TTC549 (cell line): ENCODE results near the gene ABHD16B.
"Not testable (repeated sequence)": the region's sequence is repeated elsewhere in the genome, so short reads cannot be mapped to it uniquely, and the experiment has no call there.

ENCODE experiments used
- FAIRE-seq: peaks from 2 replicates; lab custom pipeline; 2012; peaks lifted over from hg19 to GRCh38; lab: Jason Lieb, UNC

ABHD16B gene

DNA sequence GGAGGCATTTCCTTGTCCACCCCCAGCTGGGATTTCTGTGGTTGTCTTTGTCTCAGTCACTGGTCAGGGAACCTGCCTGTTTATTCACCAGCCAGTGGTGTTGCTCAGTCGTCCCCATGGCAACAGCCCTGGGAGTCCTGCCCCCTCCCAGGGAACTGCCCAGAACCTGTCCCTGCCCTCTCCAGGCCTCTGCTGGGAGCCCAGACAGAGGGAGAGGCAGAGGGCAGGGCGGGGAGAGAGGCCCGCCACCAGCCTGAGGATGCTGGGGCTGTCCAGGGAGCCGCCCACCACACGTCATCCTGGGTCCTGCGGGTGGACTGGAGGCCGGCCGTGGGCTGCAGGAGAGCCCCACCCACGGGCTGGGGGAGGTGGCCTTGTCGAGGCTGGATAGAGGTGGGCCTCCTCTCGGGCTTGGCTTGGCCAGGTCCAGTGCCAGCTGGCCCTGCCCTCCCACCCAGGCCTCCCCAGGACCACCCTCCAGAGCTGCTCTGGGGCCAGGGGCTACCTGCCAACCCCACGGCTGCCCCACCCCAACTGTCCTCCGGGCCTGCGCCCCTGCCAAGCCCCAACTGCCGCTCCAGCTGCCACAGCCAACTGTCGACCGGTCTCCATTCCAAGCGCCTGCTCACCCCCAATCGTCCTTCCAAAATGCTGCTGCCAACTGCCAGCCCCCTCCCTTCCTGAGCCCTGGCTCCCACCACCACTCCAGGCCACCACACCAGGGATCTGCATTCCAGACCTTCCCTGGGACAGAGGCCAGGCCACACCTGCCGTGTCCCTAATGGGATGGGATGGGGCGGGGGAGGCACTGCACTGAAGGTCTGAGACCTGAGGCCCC lies 26.1 kb upstream of the ABHD16B start:
- FAIRE-seq = peak; percentile 9

DNA sequence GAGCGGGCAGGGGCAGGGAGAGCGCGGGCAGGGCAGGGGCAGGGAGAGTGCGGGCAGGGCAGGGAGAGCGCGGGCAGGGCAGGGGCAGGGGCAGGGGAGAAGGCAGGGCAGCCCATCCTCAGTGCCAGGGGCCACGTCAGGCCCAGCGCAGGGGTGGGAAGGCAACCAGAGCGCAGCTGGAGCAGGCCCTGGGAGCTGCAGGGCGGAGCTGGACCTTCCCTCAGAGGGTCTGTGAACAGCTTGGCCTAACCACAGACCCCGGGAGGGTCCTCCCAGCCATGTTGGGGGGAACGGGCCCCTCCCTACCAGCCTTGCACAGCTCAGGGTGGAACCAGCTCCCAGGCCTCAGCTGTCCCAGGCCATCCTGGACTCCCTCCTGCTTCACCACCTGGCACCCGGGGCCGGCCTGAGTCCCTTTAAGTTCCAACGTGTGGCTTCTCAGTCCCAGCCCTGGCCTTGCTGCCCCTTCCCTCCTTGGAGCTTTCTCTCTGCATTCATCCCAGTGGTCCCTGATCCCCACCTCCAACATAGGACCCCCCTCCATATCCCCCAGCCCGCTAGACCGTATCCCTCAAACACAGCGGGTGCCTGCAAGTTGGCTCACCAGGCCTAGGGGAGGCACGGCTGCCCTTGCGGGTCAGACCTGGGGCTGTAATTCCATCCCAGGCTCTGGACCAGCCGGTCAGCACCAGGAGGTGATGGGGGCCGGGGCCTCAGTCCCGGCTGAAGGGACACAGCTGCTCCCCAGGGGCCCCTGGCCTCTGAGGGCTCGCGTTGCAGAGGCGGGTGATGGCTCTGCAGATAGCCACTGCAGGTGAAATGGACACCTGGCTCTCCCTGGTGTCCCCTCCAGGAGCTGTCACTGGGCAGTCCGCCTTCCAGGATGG lies 24.6 kb upstream of the ABHD16B start:
- FAIRE-seq = no peak

DNA sequence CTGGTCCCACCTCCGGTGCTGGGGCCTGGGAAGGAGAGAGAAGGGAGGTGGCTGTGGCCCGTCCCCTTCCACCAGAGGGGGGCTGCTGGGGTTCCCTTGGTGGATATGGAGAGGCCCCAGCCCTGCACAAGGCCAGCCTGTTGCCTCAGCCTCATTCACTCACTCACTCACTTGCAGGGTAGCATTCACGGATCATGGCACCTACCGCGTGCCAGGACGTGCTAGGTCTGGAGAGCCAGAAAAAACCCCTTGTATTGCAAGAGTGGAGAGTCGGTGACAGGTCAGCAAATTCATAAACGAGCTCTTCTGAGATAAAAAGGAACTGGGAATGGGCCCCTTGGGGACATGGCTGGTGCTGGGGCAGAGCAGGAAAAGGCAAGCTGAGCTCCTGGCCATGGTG lies 23.8 kb upstream of the ABHD16B start:
- no peak for FAIRE-seq

DNA sequence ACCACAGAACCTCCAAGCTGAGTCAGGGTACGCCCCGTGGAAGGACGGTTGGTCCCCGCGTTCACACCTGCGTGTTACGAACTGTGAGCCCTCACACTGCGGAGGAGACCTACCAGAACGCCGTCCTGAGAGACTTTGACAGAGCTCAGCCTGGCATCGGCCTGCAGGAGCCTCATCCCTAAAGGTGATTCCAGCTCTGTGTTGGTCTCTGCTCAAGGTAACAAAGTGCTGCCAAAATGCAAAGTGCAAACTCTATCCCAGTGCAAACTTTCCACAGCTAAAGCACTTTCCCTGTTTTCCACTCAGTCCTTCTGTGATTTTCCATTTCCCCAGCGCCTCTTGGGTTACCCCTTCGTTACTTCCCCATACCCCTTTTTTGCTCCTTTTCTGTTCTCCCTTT lies 21.7 kb upstream of the ABHD16B start:
- no peak for FAIRE-seq

DNA sequence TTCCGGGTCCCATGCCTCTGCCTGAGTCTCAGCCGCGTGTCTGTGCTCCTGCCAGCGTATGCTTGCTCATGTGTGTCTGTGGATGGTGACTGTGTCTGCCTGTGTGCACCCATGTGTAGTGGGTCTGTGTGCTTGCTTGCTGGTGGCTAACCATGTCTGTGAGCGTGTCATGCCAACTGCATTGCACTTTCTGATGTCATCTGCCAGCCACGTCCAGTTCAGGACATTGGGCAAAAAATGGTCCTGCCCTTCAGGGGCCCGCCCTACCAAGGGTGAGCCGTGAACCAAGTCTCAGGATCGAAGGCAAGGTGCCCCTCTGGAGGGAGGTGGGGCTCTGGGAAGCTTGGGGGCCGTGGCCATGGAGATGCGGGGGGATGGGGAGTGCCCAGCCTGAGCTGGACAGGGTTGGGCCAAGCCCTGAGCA lies 20.9 kb upstream of the ABHD16B start:
- no peak for FAIRE-seq

DNA sequence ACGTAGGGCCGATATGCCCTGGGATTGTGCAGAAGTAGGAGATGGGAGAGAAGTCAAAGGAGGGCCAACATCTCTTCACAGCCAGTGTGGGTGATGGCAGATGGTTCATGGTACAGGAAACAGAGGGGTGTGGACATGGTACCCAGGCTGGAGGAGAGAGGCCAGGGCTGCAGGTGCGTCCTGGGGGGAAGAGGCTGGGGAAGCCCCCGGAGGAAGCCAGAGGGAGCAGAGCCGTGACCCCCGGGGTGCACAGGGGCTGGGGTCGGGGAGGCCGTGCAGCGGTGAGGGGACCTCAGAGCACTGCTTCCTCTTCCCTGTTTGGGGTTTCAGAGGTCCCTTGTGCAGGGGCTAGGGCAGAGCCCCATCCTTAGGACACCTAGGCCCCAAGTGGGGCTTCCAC lies 19.0 kb upstream of the ABHD16B start:
- FAIRE-seq = no peak

DNA sequence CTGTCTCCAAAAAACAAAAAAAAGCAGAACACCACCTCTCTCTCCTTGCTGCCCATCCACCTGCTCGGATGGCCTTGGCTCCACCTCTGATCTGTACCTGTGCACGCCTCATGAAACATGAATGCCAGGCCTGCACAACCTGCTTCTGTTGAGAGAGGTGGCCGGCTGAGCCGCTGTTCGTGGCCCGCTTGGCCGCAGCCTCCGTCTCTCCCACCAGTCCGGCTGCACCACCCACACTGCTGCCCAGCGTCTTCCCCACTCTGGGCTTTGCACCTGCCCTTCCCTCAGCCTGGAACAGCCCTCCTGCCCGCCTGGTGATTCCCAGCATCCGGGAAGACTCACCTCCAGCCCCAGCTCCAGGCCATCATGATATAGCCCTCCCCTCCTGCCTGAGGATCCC lies 18.1 kb upstream of the ABHD16B start:
- FAIRE-seq = no peak

DNA sequence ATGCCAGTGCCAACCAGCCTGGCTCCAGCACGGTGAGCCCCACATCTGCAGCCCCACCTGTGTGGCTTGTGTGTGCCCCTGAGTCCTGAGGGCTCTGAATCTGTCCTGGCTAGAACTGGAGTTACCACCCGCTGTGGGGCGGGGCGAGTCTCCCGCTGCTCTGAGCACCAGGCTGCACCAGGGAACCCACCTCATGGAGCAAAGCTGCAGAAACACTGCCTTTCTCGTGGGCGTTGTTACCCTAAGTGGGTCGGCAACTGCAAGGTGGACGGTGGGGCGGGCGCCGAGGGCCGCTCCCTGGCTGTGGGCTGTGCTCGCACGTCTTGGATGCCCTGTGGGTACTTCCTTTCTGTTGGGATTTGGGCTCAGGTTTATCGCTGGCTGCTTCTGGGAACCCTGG lies 17.5 kb upstream of the ABHD16B start:
- FAIRE-seq = no peak

DNA sequence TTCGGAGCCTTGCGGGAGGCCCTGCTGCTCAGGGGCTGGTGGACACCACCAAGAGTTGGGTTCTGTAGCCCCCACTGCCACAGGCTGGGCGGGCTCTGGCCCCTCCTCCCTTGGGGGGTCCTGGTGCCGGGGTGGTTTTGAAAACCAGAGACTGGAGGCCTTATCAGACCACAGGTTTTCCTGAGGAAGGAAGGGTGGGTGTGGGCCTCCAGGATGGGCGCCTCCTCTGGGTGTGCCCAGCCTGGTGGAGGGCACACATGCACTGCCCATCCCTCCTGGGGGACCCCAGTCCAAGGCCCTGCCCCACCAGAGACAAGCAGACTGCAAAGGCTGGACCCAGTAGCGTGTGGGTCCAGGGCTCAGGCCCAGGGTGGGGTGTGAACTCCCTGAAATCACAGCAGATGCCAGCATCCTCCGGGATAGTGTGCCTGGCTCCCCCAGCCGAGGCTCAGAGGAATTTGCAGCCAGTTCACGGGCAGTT lies 16.7 kb upstream of the ABHD16B start:
- FAIRE-seq = no peak

DNA sequence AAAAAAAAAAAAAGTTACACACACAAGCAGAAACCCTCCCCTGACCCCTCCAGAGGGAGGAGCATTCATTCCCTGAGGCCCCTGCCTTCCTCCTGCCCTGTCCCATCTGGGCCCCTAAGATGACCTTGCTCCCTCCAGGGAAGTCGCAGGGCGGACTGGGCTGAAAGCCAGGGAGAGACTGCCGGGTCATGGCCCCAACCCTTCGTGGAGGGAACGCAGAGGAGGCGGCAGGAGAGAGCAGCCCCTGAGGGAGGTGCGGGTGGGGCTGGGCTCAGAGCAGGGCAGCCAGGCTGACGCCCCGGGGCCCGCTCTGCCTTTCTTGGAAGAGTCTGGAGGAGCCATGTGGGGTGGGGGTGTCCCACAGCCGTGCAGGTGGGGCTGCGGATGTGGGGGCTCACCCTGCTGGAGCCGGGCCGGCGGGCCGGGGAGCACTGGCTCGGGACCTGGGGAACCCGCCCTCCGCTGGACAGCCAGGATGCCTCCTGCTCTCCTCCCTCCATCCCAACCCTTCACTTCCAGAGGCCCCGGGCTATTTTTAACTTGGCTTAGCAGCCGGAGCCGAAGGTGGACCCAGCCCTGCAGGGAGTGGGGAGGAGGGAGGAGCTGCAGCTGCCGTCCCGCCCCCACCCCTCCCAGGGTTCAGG lies 15.0 kb upstream of the ABHD16B start:
- FAIRE-seq = no peak

DNA sequence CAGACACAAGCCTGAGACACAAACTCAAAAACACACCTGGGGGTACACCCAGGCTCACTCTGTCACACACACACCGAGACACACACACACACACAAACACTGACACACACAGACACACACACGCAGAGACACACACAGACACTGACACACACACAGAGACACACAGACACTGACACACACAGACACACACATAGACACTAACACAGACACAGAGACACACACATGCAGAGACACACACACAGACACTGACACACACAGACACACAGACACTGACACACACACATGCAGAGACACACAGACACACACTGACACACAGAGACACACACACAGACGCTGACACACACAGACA lies 14.4 kb upstream of the ABHD16B start:
- FAIRE-seq = no peak

DNA sequence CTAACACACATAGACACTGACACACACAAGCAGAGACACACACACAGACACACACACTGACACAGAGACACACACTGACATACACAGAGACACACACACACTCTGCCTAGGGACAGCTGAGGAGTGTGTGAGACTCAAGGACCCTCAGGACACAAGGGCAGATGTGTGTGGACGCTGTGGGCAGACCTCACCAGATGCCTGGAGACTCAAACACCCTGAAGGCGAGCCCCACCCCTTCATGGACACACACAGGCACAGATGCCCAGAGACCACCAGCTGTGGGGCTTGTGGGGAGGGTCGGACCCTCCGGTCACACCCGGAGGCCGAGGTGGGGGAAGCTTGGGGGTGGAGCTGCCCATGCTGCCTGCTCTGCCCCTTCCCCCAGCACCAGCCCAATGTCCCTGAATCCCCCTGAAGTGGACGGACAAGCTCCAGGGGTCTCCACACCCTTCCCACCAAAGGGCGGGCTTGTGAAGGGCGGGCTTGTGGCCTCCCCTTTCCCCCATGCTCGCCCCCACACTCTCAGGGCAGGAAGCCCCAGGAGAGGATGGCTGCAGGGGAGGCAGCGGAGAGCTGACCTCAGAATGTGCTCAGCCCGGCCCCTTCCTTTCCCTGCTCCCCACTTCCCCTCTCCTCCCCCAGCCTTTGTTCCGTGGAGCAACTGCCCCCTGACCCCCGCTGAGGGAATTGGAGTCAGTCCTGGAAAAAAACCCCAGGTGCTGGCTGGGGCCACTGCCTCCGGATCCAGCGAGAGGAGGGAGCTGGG lies 13.9 kb upstream of the ABHD16B start:
- no peak for FAIRE-seq

DNA sequence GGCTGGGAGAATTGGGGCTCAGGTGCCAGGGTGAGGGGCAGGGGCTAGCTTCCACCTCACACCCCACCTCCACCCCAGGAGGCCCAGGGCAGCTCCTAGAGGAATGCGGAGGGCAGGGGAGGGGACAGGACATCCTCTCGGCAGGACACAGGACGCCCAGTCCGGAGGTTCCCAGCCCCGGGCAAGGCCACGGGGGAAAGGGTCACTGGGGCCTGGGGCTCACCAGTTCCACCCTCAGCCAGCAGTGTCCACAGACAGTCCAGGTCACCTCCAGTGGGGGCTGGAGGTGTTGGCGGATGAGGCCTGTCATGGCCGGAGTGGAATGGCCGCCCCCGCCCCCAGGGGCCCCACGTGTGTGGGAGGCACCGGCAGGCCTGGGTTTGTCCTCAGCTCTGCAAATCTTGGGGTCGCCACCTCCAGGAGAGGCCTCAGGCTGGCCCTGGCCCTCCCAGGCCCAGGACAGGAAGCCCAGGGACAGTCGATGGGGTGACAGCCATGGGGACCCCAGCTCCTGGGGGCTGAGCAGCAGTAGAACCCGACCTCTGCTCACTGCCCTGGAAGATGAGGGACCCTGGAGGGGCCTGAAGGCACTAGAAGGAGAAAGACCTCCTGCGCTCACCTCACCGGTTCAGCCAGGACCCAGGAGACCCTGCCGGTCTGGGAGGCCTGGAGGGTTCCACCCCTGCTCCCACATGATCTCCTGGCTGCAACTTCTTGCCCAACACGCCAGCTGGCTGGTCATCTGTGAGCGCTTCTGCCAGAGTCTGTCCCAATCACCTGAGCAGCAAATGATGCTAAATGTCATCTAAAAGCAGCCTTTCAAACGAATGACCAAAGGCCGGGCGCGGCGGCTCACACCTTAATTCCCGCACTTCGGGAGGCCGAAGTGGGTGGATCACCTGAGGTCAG lies 13.0 kb upstream of the ABHD16B start:
- no peak for FAIRE-seq

DNA sequence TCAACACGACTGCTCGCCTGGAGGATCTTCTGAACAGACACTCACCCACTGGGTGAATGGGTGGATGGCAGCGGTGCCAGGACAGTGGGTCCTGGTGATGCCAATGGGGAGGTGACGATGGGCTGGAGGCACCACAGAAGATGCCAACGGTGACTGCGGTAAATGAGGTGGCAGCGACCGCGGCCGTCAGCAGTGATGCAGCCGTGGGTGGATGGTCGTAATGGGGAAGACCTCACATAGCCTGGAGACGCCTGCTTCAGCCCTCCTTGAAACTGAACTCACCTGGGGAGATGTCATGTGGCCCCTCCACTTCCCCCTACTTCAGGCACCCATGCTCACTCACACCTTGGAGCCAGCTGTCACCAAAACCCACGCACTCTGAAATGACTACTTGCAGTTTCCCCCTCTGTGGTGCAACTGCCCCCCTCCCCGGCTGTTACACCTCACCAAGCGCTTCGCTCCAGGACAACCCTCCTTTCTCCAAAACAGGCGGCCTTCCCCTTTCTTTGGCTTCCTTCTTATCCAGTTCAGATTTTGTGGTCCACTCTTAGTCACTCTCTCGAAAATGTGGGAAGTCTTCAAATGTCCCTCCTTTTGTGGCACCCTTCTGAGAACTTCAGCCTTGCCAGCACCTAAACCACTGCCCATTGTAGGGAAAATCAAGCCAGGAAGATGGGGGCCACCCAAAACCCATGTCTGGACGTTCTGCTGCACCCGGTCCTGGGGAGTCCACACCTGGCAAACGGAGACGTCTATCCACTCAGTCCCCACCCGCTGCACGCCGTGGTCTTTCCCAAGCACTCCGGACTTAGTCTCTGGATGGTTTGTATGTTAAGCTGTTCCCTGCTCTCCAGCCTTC lies 10.4 kb upstream of the ABHD16B start:
- no peak for FAIRE-seq

DNA sequence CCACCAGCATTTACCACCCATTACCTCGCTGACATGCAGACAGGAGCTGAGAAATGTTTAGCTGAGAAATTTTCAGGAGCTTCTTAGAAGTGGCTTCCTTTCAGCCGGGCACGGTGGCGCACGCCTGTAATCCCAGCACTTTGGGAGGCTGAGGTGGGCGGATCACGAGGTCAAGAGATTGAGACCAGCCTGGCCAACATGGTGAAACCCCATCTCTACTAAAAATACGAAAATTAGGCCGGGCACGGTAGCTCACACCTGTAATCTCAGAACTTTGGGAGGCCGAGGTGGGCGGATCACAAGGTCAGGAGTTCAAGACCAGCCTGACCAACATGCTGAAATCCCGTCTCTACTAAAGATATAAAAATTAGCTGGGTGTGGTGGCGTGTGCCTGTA lies 9.8 kb upstream of the ABHD16B start:
- FAIRE-seq = not testable (repeated sequence)

DNA sequence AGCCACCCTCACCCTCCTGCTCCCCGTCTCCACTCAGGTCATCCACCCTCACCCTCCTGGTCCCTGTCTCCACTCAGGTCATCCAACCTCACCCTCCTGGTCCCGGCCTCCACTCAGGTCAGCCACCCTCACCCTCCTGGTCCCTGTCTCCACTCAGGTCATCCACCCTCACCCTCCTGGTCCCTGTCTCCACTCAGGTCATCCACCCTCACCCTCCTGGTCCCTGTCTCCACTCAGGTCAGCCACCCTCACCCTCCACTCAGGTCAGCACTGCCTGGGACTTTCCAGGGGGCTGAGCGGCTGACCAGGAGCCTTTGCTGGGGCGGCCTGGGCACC lies 7.6 kb upstream of the ABHD16B start:
- not testable (repeated sequence) for FAIRE-seq

DNA sequence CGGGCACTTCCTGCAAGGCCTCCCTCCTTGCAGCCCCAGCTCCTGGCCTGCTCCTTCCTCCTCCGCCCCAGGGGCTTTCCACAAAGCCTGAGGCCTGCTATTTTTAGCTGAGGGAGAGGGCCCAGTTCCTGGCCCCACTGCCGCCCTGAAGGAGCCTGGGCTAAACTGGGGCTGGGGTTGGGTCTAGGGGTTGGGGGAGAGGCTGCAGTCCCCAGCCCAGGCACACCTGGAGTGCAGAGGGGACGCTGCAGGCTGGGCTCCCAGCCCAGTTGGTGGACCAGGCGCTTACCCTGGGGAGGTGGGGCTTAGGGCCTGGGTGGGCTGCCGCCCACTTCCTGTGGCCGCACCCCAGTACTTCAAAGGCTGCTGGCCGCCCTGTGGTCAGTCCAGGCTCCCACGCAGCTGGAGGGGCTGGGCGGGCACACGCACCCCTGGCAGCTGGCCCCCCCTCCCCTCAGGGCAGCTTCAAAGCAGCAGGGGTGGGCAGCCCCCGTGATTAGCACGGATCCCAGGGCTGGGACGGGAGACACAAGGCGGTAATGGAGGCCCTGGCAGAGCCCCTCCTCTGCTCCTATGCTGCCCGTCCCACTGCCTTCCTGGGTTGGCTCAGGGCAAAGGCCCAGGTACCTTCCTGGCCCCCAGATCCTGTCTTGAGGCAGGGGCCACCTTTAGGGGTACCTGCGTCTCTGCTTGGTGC lies 7.1 kb upstream of the ABHD16B start:
- FAIRE-seq = no peak

DNA sequence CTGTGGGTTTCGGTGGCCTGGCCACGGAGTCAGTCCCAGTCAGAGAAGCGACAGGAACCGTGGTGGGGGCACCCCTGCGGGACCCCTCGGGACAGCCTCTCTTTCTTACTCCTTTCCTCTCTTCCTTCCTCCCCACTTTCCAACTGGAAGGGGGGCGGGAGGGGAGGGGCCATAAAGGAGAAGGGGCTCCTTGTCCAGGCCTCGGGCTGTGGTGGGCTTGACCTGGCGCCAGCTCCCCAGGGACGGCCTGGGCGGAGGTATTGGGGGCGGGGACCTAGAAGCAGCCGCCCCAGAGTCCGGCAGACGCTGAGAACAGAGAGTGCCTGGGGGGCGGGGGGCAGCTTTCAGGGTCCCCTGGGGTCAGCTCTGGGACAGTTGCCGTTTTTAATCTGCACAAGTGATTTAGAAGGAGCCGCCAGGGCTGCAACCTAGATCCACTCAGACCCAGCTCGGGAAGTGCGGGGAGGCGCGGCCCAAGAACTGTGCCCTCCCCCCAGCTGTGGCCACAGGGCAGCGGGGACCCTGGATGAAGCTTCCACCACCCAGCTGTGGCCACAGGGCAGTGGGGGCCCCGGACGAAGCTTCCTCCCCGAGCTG lies 6.4 kb upstream of the ABHD16B start:
- no peak for FAIRE-seq
